ENCODE results near the gene BRAP. TPM values are rescaled to one million over a fixed set of nuclear protein-coding genes. Genes with fewer than 3 reads are reported as not detected.
A peak's percentile ranks its signal among the peaks of the same experiment; 100 is the strongest.
"Not testable (repeated sequence)": the region's sequence is repeated elsewhere in the genome, so short reads cannot be mapped to it uniquely, and the experiment has no call there.

BRAP gene, protein sequence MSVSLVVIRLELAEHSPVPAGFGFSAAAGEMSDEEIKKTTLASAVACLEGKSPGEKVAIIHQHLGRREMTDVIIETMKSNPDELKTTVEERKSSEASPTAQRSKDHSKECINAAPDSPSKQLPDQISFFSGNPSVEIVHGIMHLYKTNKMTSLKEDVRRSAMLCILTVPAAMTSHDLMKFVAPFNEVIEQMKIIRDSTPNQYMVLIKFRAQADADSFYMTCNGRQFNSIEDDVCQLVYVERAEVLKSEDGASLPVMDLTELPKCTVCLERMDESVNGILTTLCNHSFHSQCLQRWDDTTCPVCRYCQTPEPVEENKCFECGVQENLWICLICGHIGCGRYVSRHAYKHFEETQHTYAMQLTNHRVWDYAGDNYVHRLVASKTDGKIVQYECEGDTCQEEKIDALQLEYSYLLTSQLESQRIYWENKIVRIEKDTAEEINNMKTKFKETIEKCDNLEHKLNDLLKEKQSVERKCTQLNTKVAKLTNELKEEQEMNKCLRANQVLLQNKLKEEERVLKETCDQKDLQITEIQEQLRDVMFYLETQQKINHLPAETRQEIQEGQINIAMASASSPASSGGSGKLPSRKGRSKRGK
- 11.5 and 13.6 TPM in 2 replicates for total RNA-seq (2014; rRNA removed; shearing (Covaris generic))

DNA sequence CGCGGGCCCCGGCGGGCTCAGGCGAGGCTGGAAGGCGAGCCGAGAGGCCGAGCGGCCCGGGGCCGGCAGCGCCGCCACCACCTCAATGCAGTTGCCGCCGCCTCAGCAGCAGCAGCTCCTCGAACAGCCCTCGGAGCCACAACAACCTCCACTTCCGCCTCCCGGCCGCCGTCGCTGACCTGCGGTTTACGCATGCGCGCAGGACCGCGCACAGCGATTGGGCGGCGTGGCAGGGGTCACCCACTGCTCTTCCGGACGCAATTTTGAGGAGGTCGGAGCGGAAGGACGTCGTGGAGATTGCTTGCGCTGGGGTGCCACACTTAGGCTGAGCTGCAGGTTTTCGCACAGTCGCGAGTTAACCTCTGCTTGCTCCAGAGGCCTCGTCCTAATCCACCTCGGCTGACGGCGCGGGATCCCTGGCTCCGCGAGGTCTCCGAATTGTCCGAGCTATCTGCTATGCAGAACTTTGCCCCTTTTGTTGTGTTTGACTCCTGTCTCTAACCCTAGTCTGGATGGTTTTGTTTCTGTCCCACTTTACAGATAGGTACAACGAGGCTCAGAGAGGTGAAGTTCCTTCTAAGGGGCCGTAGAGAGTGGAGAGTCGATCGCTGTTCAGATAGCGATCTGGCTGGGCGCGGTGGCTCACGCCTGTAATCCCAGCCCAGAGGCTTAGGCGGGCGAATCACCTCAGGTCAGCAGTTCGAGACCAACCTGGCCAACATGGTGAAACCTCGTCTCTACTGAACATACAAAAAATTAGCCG, at the start of gene BRAP, which contains the start of gene ACAD10:
Gene BRAP, minus strand, starts transcription at position 146 of the 763 bp plus-strand sequence. CDS start 164 bp downstream, outside the sequence.
Gene ACAD10, plus strand, starts transcription at position 243 of the 763 bp plus-strand sequence. CDS start 6,657 bp downstream, outside the sequence.
- peak; percentile 89 for DNase-seq (ENCODE audit: low read depth)

DNA sequence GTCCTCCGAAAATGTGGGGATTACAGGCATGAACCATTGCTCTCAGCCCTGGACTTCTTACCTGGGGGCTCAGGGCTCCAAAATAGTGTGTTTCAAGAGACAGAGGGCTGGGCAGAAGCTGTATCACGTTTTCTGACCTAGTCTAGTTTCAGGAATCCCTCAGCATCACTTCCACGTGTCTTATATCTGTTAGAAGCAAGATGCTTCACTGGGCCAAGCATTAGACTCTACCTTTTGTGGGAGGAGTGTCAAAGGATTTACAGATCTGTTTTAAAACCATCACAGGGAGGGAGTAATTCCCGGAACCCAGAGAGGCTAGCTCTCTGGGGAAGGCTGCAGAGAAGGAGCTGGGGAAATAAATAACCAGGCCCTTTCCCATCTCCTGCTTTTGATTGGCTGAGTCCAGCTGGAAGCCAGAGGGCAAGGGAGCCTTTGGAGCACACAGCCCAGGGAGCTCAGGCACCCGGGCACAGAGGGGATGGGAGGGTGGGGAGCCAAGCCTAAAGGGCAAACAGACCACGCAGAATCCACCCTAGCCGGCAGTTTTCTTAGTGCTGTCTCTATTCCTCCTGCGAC, 47.7 kb upstream of the BRAP start:
- no peak for DNase-seq (ENCODE audit: low read depth)

DNA sequence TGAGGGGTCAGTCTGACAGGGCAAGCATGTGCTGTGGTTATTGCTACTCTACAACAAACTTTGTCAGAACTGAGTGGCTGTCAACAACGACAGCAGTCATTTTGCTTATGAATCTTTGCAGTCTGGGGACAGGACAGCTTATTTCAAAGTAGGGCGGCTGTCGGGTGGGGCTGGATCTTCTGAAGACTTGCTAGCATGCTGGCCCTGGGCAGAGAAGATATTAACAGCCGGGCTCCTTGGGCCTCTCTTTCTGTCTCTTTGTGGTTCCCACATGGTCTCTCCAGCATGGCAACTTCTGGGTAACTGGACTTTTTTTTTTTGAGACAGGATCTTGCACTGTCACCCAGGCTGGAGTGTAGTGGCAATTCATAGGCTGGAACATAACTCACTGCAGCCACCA, 47.0 kb upstream of the BRAP start:
- no peak for DNase-seq (ENCODE audit: low read depth)

DNA sequence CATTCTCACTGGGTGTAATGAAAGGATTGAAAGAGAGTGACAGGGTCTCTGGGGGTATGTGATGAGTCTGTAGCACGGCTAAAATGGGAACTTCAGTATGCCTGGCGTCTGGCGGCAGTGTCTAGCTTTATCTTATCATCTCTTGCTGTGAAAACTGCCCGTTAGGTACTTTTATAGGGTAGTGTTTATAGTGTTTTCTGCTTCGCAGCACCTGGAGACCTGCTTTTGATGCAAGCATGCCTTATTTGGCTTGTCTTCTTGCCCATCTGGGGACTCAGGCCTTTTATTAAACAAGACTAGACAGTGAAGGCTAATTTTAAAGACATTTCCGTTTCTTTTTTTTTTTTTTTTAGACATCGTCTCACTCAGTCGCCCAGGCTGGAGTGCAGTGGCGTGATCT, 44.7 kb upstream of the BRAP start:
- no peak for DNase-seq (ENCODE audit: low read depth)

DNA sequence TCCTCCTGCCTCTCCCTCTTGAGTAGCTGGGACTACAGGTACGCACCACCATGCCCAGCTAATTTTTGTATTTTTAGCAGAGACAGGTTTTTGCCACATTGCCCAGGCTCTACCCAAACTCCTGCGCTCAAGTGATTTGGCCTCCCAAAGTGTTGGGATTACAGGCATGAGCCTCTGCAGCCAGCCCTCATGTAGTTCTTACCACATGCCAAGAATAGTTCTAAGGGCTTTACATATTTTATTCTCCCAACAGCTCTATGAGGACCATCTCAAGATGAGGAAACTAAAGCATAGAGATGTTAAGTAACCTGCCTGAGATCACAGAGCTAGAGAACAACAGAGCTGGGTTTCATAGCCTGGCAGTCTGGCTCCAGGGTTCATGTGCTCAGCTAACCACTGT, 43.0 kb upstream of the BRAP start:
- no peak for DNase-seq (ENCODE audit: low read depth)

DNA sequence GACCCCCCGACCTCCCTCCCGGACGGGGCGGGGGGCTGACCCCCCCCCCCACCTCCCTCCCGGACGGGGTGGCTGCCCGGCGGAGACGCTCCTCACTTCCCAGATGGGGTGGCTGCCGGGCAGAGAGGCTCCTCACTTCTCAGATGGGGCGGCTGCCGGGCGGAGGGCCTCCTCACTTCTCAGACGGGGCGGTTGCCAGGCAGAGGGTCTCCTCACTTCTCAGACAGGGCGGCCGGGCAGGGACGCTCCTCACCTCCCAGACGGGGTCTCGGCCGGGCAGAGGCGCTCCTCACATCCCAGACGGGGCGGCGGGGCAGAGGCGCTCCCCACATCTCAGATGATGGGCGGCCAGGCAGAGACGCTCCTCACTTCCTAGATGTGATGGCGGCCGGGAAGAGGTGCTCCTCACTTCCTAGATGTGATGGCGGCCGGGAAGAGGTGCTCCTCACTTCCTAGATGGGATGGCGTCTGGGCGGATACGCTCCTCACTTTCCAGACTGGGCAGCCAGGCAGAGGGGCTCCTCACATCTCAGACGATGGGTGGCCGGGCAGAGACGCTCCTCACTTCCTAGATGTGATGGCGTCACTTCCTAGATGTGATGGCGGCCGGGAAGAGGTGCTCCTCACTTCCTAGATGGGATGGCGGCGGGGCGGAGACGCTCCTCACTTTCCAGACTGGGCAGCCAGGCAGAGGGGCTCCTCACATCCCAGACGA, 38.0 kb upstream of the BRAP start:
- DNase-seq (ENCODE audit: low read depth) = not testable (repeated sequence)

DNA sequence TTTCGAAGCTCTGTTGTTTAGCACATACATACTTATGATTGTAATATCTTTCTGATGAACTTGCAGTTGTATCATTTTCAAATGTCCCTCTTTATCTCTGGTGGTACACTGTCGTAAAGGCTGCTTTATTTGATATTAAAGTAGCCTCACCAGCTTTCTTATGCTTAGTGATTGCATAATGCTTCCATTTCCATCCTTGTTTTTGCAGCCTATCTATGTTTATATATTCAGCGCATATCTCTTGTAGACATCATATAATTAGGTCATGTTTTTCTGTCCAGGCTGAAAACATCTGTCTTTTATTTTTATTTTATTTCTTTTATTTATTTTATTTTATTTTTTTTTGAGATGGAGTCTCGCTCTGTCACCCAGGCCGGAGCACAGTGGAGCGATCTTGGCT, 34.7 kb upstream of the BRAP start:
- no peak for DNase-seq (ENCODE audit: low read depth)

DNA sequence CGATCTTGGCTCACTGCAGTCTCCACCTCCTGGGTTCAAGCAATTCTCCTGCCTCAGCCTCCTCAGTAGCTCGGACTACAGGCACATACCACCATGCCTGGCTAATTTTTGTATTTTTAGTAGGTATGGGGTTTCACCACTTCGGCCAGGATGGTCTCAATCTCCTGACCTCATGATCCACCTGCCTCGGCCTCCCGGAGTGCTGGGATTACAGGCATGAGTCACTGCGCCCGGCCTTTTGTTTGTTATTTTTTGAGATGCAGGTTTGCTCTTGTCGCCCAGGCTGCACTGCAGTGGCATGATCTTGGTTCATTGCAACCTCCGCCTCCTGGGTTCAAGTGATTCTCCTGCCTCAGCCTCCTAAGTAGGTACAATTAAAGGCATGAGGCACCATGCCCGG, 33.6 kb upstream of the BRAP start:
- not testable (repeated sequence) for DNase-seq (ENCODE audit: low read depth)

DNA sequence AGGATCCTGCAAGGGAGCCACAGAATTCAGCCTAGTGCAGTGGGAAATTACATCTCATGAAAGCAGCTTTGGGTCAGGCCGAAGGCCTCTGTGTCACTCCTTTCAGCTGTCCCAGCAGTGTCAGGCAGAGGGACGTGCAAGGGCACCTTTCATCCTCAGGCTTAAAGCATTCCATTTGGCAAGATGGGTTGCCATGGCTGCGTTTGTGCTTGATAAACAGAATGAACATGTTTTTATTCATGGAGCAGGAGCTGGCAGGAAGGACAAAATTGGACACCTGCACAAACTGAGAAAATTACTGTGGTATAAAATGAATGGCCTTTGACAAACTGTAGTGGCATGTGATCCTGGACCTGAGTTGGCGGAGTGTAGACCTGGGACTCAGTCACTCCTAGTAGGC, 29.5 kb upstream of the BRAP start:
- DNase-seq (ENCODE audit: low read depth) = no peak

DNA sequence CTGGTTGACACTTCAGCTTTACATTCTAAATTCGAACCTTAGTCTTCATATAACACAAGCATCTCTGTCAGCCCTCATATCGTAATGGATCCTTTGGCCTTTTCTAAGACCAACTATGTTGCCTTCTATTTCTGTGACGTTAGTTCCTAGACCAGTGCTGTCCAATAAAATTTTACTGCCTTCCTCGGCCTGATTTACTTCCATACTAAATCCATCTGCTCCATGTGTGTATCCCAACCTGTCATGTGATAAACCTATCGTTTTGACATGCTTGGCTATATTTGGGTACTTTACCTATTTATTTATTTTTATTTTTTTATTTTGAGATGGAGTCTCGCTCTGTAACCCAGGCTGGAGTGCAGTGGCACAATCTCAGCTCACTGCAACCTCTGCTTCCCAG, 20.4 kb upstream of the BRAP start:
- DNase-seq (ENCODE audit: low read depth) = no peak

DNA sequence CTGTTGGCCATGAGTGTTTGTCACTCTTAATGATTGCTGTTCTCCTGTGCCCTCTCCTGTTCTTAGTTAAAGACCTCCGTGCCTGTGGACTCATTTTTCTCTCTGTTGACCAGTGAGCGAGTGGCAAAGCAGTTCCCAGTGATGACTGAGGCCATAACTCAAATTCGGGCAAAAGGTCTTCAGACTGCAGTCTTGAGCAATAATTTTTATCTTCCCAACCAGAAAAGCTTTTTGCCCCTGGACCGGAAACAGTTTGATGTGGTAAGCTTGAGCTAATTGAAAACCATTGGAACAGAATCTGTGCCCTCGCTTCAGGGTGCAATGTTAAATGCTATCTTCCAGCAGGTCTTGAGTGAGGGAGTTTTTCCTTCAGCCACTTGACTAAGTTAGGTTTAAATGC, 19.9 kb upstream of the BRAP start:
- no peak for DNase-seq (ENCODE audit: low read depth)

DNA sequence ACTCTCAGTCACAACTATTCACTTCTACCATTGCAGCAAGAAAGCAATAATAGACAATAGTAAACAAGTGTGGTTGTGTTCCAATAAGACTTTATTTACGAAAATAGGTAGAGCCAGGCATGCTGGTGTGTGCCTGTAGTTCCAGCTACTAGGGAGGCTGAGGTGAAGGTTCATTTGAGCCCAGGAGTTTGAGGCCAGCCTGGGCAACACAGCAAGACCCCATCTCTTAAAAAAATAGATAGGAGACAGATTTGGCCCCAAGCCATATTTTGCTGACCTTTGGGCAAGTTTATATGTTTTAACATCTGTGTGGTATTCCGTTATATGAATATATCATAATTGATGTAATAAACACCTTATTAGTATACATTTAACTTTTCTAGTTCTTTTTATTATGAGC, 14.2 kb upstream of the BRAP start:
- no peak for DNase-seq (ENCODE audit: low read depth)

DNA sequence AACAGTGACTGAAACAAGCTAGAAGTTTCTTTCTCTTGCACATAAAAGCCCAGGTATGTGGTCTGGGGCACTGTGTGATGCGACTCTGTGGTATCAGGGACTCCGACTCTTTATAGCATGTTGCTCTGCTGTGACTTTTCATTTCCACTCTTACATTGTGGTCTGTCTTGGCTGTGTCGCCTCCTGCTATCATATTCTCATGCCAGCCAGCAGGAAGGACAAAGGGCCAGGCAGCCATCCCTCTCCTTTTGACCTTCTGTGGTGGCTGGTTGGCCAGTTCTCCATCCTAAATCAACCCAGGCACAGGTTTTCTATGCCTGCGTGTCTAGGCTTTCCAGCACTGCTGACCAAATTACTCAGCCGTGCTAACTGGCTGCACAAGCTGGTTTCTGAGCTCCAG, 8.1 kb upstream of the BRAP start:
- DNase-seq (ENCODE audit: low read depth) = no peak

DNA sequence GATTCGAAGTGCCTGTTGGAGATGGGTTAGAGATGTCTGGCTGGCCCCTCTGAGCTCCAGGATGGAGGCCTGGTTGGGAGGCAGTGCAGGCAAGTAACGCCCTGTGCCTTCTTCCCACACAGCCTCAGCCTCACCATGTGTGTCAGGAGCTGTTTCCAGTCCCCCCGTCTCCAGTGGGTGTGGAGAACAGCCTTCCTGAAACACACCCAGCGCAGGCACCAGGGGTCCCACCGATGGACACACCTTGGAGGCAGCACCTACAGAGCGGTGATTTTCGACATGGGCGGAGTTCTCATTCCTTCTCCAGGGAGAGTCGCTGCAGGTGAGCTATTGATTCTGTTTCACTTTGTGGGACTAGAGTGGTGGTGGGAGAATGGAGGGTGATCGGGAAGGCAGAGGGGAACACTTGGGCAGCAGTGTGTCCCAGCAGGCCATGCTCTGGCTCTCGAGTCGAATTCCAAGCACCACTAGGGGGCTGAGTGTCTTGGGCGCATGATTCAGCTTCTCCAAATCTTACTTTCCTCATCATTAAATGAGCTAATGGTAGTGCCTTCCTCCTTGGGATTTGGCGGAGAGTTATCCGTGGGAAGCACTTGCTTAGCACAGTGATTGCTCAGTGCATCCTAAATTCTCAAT, 6.9 kb upstream of the BRAP start:
- DNase-seq (ENCODE audit: low read depth) = no peak

DNA sequence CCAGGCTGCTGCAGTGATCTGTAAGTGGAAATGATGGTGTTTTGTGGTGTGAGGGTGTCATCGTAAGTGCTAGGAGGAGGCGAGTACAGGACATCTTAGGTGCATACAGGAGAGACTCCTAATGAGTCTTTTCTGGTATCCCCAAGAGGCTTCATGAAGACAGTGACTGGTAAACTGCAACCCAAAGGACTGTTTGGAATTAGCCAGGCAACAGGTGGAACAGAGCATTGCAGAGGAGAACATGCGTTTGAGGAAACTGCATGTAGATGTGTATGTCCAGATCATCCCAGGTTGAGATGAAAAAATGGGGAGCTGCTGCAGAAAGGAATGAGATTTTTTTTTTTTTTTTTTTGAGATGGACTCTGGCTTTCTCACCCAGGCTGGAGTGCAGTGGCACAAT, 5.5 kb upstream of the BRAP start:
- no peak for DNase-seq (ENCODE audit: low read depth)

DNA sequence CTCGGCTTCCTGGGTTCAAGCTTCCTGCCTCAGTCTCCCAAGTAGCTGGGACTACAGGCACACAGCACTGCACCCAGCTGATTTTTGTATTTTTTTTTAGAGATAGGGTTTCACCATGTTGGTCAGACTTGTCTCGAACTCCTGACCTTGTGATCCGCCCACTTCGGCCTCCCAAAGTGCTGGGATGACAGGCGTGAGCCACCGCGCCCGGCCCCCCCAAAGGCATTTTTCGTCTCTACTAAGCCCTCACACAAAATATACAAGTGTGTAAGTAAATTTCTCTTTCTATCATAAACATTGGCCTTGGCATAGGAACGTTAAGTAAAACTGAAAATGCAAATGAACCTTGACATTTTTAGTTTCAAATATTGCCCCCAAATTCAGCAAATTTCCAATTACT, 2.2 kb upstream of the BRAP start:
- no peak for DNase-seq (ENCODE audit: low read depth)

DNA sequence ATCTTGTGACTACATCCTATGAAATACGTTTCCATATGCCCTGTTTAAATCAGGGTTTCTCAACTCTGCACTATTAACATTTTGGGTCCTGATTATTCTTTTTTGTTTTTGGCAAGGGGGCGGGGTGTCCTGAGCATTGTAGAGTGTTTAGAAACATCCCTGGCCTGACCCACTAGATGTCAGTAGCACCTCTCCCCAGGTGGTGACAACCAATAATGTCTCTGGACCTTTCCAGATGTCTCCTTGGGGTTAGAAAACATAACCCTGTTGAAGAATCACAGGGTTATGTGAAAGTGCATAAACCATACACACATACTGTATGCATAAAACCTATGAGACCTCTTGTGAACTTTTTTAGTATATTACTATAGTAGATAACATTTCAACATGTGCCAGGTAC, 1.5 kb upstream of the BRAP start:
- DNase-seq (ENCODE audit: low read depth) = no peak

DNA sequence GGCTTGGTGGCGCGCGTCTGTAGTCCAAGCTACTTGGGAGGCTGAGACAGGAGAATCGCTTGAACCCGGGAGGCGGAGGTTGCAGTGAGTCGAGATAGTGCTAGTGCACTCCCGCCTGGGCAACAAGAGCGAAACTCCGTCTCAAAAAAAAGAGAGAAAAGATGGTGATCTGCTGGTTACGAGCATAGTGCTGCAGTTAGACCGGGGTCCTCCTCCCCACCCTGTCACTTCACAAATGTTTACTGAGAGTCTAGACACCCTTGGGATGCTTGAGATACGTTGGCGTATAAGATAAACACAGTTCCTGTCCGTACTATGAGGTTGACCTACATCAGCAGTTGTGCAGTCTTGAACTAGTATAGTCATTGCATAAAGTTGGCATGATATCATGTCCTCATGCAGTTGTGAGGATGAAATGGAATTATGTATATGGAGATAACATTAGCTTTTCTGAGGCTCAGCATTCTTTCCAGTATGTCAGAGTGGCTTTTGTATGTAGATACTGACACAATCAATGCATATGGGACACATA, 884 bp upstream of the BRAP start:
- DNase-seq (ENCODE audit: low read depth) = no peak

DNA sequence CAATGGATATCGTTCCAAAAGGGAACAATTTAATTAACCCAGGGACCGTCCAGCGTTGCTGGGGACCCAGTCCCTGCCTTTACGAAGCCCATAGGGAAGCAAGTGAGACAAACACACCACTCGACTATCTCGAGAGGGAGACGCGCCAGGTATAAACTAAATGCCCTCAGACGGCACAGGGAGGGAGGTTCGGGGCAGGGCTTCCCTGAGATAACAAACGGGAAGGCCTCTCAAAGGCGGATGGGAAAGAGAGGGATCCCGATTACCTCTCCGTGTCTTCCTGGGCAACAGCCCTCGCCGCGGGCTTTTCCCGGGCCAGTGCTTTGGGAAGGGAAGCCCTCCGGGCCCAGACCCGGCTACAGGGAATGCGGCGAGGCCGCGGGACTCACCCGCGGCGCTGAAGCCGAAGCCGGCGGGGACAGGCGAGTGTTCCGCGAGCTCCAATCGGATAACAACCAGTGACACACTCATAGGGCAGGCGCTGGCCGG, 390 bp downstream of the BRAP start:
- peak; percentile 15 for DNase-seq (ENCODE audit: low read depth)

DNA sequence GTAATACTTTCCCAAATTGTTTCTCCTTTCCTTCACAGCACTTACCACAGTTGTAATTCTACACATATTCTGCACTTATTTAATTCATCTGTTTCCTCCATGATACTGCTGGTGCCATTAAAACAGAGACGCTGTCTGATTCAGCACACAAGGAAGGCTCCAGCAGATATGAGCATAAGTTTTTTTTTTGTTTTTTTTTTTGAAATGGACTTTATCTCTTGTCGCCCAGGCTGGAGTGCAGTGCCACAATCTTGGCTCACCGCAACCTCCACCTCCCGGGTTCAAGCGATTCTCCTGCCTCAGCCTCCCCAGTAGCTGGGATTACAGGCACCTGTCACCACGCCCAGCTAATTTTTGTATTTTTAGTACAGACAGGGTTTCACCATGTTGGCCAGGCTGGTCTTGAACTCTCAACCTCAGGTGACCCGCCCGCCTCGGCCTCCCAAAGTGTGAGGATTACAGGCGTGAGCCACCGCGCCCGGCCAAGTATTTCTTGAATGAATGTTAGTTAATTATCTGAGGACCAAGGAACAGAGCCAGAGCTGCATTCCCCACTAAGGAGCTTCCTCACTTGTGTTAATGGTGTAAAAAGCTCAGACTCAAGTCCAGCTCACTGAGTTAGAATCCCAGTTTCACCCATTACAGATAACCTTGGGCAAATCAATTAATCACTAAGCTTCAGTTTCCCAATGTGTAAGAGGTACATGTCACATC, 1.1 kb downstream of the BRAP start:
- DNase-seq (ENCODE audit: low read depth) = not testable (repeated sequence)

Measured in RPMI7951 (cell line).